ENCODE results near the gene REC114. TPM values are rescaled to one million over a fixed set of nuclear protein-coding genes. Genes with fewer than 3 reads are reported as not detected.

Gene REC114
- polyA plus RNA-seq, 3 donors = not detected

GRCh38 chr15:73504885-73505284 lies 61.9 kb downstream of the REC114 start:
- peaks cover 15 to 34% (median 31%) of the 10 kb centered on the region in 3 donors for H3K27me3 Mint-ChIP-seq (ENCODE audit: low read depth in 3 of 3)
- no peak for TF ChIP-seq CTCF (IDR thresholded peaks at IDR 0.05)
- H2AFZ ChIP-seq (ENCODE audit: insufficient read depth, low read depth, low read length, poor library complexity, severe bottlenecking) = no peak overlapping the region
- no peaks in the 10 kb centered on the region for H3K36me3 ChIP-seq (replicated peaks in 1 of 2; ENCODE audit: control insufficient read depth in 1 of 2, insufficient read depth in 2 of 2, low read length in 2 of 2)
- H3K27me3 ChIP-seq (ENCODE audit: control insufficient read depth in 2 of 2, insufficient read depth in 2 of 2, low read length in 2 of 2) = peaks cover 20 to 32% of the 10 kb centered on the region in 2 donors
- intact Hi-C loops (cut with micrococcal nuclease) = no loop called here
- H3K4me1 ChIP-seq (ENCODE audit: control insufficient read depth in 1 of 2, insufficient read depth in 2 of 2, low read length in 2 of 2) = no peaks in the 10 kb centered on the region
- no peaks in the 10 kb centered on the region for H3K9me3 Mint-ChIP-seq
- DNase-seq = no peak
- H3K9me3 ChIP-seq (replicated peaks in 1 of 2; ENCODE audit: control insufficient read depth in 1 of 2, insufficient read depth in 1 of 2, low read length in 2 of 2) = no peaks in the 10 kb centered on the region
- no peak overlapping the region for H3K4me3 ChIP-seq (replicated peaks in 1 of 3; ENCODE audit: low read depth in 2 of 3, low read length in 3 of 3)
- H3K4me2 ChIP-seq (replicated peaks; ENCODE audit: extremely low read depth, low read length, poor library complexity, severe bottlenecking) = no peak overlapping the region
- H3K9ac ChIP-seq (ENCODE audit: insufficient read depth, low read length, poor library complexity, severe bottlenecking) = no peak overlapping the region
- H3K79me2 ChIP-seq (ENCODE audit: insufficient read depth, low read length) = no peaks in the 10 kb centered on the region
- H3K27ac ChIP-seq (ENCODE audit: low read depth in 1 of 2, low read length in 2 of 2) = no peak overlapping the region
- H3K4me3 Mint-ChIP-seq = no peak overlapping the region
- H3K4me1 Mint-ChIP-seq = no peaks in the 10 kb centered on the region
- H4K20me1 ChIP-seq (ENCODE audit: insufficient read depth, low read length) = no peaks in the 10 kb centered on the region
- H3K27ac Mint-ChIP-seq = no peak overlapping the region
- H3K36me3 Mint-ChIP-seq = no peaks in the 10 kb centered on the region

- Histone ChIP-seq H3K27ac (ENCODE audit: low read depth in 1 of 2, low read length in 2 of 2) (no peak overlapping the region), H2AFZ (ENCODE audit: insufficient read depth, low read depth, low read length, poor library complexity, severe bottlenecking) (no peak overlapping the region), H3K9me3 (replicated peaks in 1 of 2; ENCODE audit: control insufficient read depth in 1 of 2, insufficient read depth in 1 of 2, low read length in 2 of 2) (peaks cover 0 to 10% of the 10 kb centered on the region in 2 donors), H3K9ac (ENCODE audit: insufficient read depth, low read length, poor library complexity, severe bottlenecking) (no peak overlapping the region), H3K79me2 (ENCODE audit: insufficient read depth, low read length) (no peaks in the 10 kb centered on the region), H3K4me2 (replicated peaks; ENCODE audit: extremely low read depth, low read length, poor library complexity, severe bottlenecking) (no peak overlapping the region), H3K4me3 (replicated peaks in 1 of 3; ENCODE audit: low read depth in 2 of 3, low read length in 3 of 3) (no peak overlapping the region), H3K36me3 (replicated peaks in 1 of 2; ENCODE audit: control insufficient read depth in 1 of 2, insufficient read depth in 2 of 2, low read length in 2 of 2) (no peaks in the 10 kb centered on the region), H3K27me3 (ENCODE audit: control insufficient read depth in 2 of 2, insufficient read depth in 2 of 2, low read length in 2 of 2) (no peaks in the 10 kb centered on the region), H4K20me1 (ENCODE audit: insufficient read depth, low read length) (no peaks in the 10 kb centered on the region), H3K4me1 (ENCODE audit: control insufficient read depth in 1 of 2, insufficient read depth in 2 of 2, low read length in 2 of 2) (peaks cover 25 to 29% of the 10 kb centered on the region in 2 donors)
- WGBS (ENCODE audit: insufficient coverage) = no CpG with 5 or more reads among the region's 1 CpG
- no peak for DNase-seq
- peaks cover 0 to 2% (median 0%) of the 10 kb centered on the region in 3 donors for H3K27me3 Mint-ChIP-seq (ENCODE audit: low read depth in 3 of 3)
- H3K27ac Mint-ChIP-seq = no peak overlapping the region
- peaks cover 30% of the 10 kb centered on the region for H3K4me1 Mint-ChIP-seq
- peaks cover 1 to 21% (median 17%) of the 10 kb centered on the region in 7 donors for H3K9me3 Mint-ChIP-seq
- intact Hi-C loops (cut with micrococcal nuclease) = no loop called here
- no peak for TF ChIP-seq CTCF (IDR thresholded peaks at IDR 0.05)
- no peak overlapping the region for H3K4me3 Mint-ChIP-seq
- no peaks in the 10 kb centered on the region for H3K36me3 Mint-ChIP-seq
These were observed 72.6 kb downstream of the REC114 start for GRCh38 chr15:73515527-73515926.

Measured in CD14-positive monocyte (primary cell).